Panc1 (cell line): ENCODE data around the gene COMMD4. TPM values are rescaled to one million over a fixed set of nuclear protein-coding genes. Genes with fewer than 3 reads are reported as not detected.

Experiments
- ATAC-seq: fragments of 200-7000 bp; cut with Tn5 transposase; 2 replicates; pipeline ENCODE4 v1.9.1; 2020; ENCODE audit warnings: mild to moderate bottlenecking, moderate library complexity
- BruUV-seq: library from RNA; stranded (reverse); fragments of 400-500 nt; replicated peaks from 2 replicates; lab custom pipeline; 2021; lab: Mats Ljungman, UMichigan
- CTCF ChIA-PET: fragments of 300-600 bp; sonication (Branson Sonifier 250); formaldehyde crosslinking; loops from one replicate; lab custom pipeline; 2022; ENCODE audit warnings: antibody characterized with exemption; lab: Charles Lee
- POLR2A ChIA-PET: fragments of 300-600 bp; sonication (Branson Sonifier 250); formaldehyde crosslinking; loops from one replicate; lab custom pipeline; 2022; ENCODE audit warnings: antibody characterized with exemption; lab: Charles Lee
- DNase-seq: peaks from one replicate; pipeline ENCODE4 v3.0.0-alpha.2; 2010; ENCODE audit warnings: low read depth, low spot score
- H3K27ac ChIP-seq: 2 replicates; pipeline ENCODE4 v1.5.1; 2011; ENCODE audit warnings: mild to moderate bottlenecking, low read length, inconsistent platforms
- H3K27me3 ChIP-seq: fragments of 200-500 bp; sonication (Bioruptor generic); 2 replicates; pipeline ENCODE4 v1.6.0; 2014; ENCODE audit warnings: low read length, inconsistent platforms; ENCODE audit not compliant: control insufficient read depth, insufficient read depth
- H3K36me3 ChIP-seq: fragments of 200-500 bp; sonication (Bioruptor generic); 2 replicates; pipeline ENCODE4 v1.5.1; 2014; ENCODE audit warnings: inconsistent platforms, mild to moderate bottlenecking, low read length, moderate library complexity; ENCODE audit not compliant: control insufficient read depth, insufficient read depth
- H3K4me1 ChIP-seq: 2 replicates; pipeline ENCODE4 v1.5.1; 2011; ENCODE audit warnings: inconsistent platforms, mild to moderate bottlenecking, low read length, moderate library complexity; ENCODE audit not compliant: control insufficient read depth, insufficient read depth
- H3K4me3 ChIP-seq, 2 experiments: 2 replicates each; pipeline ENCODE4 v1.5.1; 2011 to 2012; ENCODE audit warnings: low read depth in 2 of 2, low read length in 2 of 2, mild to moderate bottlenecking in 2 of 2, inconsistent platforms in 1 of 2, moderate library complexity in 1 of 2
- H3K9me3 ChIP-seq: fragments of 200-500 bp; sonication (Bioruptor generic); 2 replicates; pipeline ENCODE4 v1.5.1; 2014; ENCODE audit warnings: low read depth, mild to moderate bottlenecking, inconsistent platforms, low read length, moderate library complexity; ENCODE audit not compliant: control insufficient read depth, insufficient read depth
- POLR2AphosphoS5 ChIP-seq: IDR thresholded peaks from 2 replicates; pipeline ENCODE4 v1.6.1; 2012; ENCODE audit warnings: mild to moderate bottlenecking, low read depth, low read length, moderate library complexity
- SIN3A ChIP-seq: IDR thresholded peaks from 2 replicates; pipeline ENCODE4 v1.6.1; 2012; ENCODE audit warnings: low read depth, mild to moderate bottlenecking, low read length, moderate library complexity, borderline replicate concordance; ENCODE audit not compliant: insufficient read depth
- TCF7L2 ChIP-seq: IDR thresholded peaks from 2 replicates; pipeline ENCODE4 v1.6.1; 2011; ENCODE audit warnings: mild to moderate bottlenecking, low read depth, low read length, inconsistent platforms
- in situ Hi-C: cut with HindIII; loops from 2 replicates; pipeline ENCODE4 v1.10.0; 2016; ENCODE audit warnings: low sequenced_read_pairs, low pct_unique_long_range_greater_than_20kb
- intact Hi-C: fragments of 100-400 bp; cut with micrococcal nuclease; formaldehyde crosslinking; loops from one replicate; pipeline ENCODE4 v1.10.0; 2022; ENCODE audit not compliant: unreplicated experiment
- total RNA-seq: library from RNA; stranded (reverse); gene quantifications from one replicate; pipeline ENCODE4 v1.2.1, GENCODE V29; 2021; ENCODE audit not compliant: unreplicated experiment
- TF ChIP-seq, protein P1 (sequence below), 2 experiments: IDR thresholded peaks; 2 replicates each; pipeline ENCODE4 v1.6.1; 2011 to 2012; ENCODE audit warnings: low read depth in 2 of 2, control low read depth in 1 of 2, low read length in 1 of 2, mild to moderate bottlenecking in 1 of 2, moderate library complexity in 1 of 2; ENCODE audit not compliant: insufficient read depth in 1 of 2
- TF ChIP-seq, protein P2 (sequence below): fragments of 450-650 bp; IDR thresholded peaks from 2 replicates; pipeline ENCODE4 v1.5.1; 2017; ENCODE audit warnings: mild to moderate bottlenecking

Gene COMMD4
- total RNA-seq, 1 experiment from 2014 or later = 250 TPM

- Histone ChIP-seq H3K4me3 (no peak overlapping the region), H3K9me3 (no peaks in the 10 kb centered on the region), H3K36me3 (no peaks in the 10 kb centered on the region; the same call in 1 of the 2 replicates), H3K4me1 (no peaks in the 10 kb centered on the region), H3K27me3 (no peaks in the 10 kb centered on the region), H3K27ac (no peak overlapping the region)
- CTCF ChIA-PET = no interaction called here
- TF ChIP-seq, protein P1, sequence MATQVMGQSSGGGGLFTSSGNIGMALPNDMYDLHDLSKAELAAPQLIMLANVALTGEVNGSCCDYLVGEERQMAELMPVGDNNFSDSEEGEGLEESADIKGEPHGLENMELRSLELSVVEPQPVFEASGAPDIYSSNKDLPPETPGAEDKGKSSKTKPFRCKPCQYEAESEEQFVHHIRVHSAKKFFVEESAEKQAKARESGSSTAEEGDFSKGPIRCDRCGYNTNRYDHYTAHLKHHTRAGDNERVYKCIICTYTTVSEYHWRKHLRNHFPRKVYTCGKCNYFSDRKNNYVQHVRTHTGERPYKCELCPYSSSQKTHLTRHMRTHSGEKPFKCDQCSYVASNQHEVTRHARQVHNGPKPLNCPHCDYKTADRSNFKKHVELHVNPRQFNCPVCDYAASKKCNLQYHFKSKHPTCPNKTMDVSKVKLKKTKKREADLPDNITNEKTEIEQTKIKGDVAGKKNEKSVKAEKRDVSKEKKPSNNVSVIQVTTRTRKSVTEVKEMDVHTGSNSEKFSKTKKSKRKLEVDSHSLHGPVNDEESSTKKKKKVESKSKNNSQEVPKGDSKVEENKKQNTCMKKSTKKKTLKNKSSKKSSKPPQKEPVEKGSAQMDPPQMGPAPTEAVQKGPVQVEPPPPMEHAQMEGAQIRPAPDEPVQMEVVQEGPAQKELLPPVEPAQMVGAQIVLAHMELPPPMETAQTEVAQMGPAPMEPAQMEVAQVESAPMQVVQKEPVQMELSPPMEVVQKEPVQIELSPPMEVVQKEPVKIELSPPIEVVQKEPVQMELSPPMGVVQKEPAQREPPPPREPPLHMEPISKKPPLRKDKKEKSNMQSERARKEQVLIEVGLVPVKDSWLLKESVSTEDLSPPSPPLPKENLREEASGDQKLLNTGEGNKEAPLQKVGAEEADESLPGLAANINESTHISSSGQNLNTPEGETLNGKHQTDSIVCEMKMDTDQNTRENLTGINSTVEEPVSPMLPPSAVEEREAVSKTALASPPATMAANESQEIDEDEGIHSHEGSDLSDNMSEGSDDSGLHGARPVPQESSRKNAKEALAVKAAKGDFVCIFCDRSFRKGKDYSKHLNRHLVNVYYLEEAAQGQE (IDR thresholded peaks at IDR 0.05; ENCODE audit: insufficient read depth in 1 of 2, low read depth in 2 of 2, low read length in 1 of 2) = no peak
- TF ChIP-seq POLR2AphosphoS5 (no peak), TCF7L2 (no peak), SIN3A (no peak)
- TF ChIP-seq, protein P2, sequence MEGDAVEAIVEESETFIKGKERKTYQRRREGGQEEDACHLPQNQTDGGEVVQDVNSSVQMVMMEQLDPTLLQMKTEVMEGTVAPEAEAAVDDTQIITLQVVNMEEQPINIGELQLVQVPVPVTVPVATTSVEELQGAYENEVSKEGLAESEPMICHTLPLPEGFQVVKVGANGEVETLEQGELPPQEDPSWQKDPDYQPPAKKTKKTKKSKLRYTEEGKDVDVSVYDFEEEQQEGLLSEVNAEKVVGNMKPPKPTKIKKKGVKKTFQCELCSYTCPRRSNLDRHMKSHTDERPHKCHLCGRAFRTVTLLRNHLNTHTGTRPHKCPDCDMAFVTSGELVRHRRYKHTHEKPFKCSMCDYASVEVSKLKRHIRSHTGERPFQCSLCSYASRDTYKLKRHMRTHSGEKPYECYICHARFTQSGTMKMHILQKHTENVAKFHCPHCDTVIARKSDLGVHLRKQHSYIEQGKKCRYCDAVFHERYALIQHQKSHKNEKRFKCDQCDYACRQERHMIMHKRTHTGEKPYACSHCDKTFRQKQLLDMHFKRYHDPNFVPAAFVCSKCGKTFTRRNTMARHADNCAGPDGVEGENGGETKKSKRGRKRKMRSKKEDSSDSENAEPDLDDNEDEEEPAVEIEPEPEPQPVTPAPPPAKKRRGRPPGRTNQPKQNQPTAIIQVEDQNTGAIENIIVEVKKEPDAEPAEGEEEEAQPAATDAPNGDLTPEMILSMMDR = no peak
- intact Hi-C loops (no loop called here), in situ Hi-C loops (no loop called here)
- no peak for ATAC-seq
- no peak for DNase-seq
- no TSS peak for BruUV-seq
- POLR2A ChIA-PET = interaction anchor here (0.6 kb wide), 1 partner anchor 322 kb away, joined by 4 read pairs; no protein-coding TSS in a partner anchor
These were observed 23.1 kb downstream of the COMMD4 start for GRCh38 chr15:75358771-75359536.

DNA sequence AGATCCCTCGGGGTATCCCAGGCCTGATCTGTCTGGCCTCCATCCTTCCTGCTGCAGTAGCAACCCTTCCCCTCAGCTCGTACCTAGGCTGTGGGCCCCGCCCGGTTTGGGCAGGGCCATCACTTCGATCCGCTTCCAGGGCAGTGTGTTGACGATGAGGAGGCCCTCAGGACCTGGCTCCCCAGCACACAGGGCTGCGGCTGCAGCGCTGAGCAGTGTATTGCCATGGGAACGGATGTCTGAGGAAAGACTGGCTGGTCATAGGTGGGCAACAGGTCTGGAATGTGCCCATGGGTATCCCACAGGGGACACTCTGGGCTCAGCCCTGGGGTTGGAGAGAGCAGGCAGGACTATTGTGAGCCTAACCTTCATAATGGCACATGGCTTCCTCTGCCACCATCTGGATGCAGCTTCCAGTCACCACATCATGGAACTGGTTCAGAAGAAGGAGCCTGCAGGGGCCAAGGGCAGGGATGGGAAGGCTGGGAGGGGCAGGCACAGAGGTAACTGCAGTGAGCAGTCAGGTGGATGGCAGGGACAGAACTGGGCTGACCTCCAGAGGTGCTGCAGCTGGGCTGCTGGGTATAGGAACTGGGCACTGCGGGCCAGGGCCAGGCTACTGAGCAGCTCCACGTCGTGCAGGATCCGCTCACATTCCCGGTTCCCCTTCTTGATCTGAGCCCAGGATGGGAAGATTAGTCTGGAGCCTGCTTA, 23.8 kb downstream of the COMMD4 start:
- Histone ChIP-seq H3K27me3 (no peaks in the 10 kb centered on the region), H3K4me3 (no peak overlapping the region), H3K36me3 (no peaks in the 10 kb centered on the region; the same call in 1 of the 2 replicates), H3K9me3 (no peaks in the 10 kb centered on the region), H3K27ac (no peak overlapping the region), H3K4me1 (no peaks in the 10 kb centered on the region)
- ChIA-PET CTCF (interaction anchor here (0.6 kb wide), 1 partner anchor 36 kb away, joined by 3 read pairs; no protein-coding TSS in a partner anchor), POLR2A (interaction anchor here (0.6 kb wide), 1 partner anchor 323 kb away, joined by 4 read pairs; no protein-coding TSS in a partner anchor)
- DNase-seq = no peak
- BruUV-seq = no TSS peak
- intact Hi-C loops (no loop called here), in situ Hi-C loops (no loop called here)
- TF ChIP-seq, protein P2 = no peak
- TF ChIP-seq, protein P1 (IDR thresholded peaks at IDR 0.05; ENCODE audit: insufficient read depth in 1 of 2, low read depth in 2 of 2, low read length in 1 of 2) = no peak
- TF ChIP-seq POLR2AphosphoS5 (no peak), TCF7L2 (no peak), SIN3A (no peak)
- ATAC-seq = no peak
